HFF-Myc (cell line): Measurements from ENCODE around the gene SAP30BP.

ENCODE experiments used
- DNase-seq: peaks from one replicate; pipeline ENCODE4 v3.0.0-alpha.2; 2011; ENCODE audit warnings: low read depth; ENCODE audit errors: extremely low read depth
- H3K4me3 ChIP-seq: replicated peaks from 2 replicates; pipeline ENCODE4 v1.5.1; 2011; ENCODE audit warnings: low read depth, mild to moderate bottlenecking, control low read depth, low read length
- TF ChIP-seq, protein P1 (sequence below): IDR thresholded peaks from 2 replicates; pipeline ENCODE4 v1.5.1; 2012; ENCODE audit warnings: mild to moderate bottlenecking, low read depth, low read length, control low read depth; ENCODE audit errors: missing control alignments

Gene SAP30BP

DNA sequence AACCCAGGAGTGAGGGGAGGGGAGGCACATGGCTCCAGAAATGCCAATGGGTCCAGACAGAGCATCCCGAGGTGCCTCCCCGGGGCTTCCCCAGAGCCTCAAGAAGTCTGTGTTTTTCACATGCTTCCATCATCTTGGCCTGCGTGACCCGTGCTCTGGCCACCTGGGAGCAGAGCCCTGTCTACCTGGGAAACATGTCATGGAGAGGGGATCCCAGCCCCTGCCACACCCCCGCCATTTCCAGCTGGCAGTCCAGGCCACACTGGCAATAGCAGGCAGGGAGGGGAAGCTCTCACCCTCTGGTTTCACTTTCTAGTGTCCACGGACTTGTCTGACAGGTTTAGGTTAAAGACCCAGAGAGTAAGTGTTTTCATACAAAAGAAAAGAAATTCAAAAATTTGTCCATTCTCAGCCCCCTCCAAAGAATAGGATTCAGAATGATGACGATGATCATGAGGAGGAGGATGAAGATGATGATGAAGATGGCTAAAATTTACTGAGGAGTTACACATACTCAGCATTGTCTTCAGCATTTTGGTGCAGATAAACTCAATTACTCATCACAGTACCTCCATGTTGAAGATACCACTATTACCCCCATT is 24.9 kb upstream of the SAP30BP start:
- no peak for DNase-seq
- H3K4me3 ChIP-seq = no peak overlapping the region
- TF ChIP-seq, protein P1, sequence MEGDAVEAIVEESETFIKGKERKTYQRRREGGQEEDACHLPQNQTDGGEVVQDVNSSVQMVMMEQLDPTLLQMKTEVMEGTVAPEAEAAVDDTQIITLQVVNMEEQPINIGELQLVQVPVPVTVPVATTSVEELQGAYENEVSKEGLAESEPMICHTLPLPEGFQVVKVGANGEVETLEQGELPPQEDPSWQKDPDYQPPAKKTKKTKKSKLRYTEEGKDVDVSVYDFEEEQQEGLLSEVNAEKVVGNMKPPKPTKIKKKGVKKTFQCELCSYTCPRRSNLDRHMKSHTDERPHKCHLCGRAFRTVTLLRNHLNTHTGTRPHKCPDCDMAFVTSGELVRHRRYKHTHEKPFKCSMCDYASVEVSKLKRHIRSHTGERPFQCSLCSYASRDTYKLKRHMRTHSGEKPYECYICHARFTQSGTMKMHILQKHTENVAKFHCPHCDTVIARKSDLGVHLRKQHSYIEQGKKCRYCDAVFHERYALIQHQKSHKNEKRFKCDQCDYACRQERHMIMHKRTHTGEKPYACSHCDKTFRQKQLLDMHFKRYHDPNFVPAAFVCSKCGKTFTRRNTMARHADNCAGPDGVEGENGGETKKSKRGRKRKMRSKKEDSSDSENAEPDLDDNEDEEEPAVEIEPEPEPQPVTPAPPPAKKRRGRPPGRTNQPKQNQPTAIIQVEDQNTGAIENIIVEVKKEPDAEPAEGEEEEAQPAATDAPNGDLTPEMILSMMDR = no peak

DNA sequence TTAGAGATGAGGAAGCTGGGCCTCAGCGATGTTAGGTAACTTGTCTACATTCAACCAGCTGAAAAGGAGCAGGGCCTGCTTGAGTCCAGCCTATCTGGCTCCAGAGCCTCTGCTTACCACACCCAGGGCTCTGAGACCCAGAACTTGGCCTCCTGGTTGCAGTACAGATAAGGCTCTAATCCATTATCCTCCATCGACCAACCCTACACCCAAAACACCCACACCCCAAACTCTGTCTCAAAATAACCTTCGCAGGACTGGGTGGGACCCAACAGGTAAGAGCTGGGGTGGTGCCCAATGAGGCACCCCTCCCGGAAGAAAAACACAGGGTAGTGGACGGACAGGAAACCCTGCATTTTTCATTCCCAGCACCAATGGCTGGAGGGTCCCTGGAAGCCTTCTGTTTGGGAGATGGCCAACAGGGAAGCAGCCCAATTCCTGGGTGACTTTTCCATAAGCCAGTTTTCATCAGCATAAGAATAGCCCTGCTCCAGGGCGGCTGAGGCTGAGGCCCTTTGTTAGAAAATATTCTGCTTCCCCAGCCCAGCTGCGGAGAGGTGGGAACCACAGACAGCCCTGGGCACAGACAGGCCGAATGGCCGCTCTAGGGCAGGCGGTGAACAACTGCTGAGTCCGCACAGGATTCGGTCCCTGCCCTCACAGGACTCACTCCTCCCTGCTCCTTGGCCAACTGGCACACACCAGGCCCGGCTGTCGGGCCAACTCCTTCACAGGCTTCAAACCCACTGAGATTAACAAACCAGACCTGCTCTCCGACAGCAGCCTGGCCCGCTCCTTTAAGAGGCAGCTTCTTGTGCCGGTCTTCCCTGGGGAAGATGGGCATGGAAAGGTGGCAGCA is 24.1 kb upstream of the SAP30BP start:
- TF ChIP-seq, protein P1 = no peak
- H3K4me3 ChIP-seq = no peak overlapping the region
- no peak for DNase-seq

DNA sequence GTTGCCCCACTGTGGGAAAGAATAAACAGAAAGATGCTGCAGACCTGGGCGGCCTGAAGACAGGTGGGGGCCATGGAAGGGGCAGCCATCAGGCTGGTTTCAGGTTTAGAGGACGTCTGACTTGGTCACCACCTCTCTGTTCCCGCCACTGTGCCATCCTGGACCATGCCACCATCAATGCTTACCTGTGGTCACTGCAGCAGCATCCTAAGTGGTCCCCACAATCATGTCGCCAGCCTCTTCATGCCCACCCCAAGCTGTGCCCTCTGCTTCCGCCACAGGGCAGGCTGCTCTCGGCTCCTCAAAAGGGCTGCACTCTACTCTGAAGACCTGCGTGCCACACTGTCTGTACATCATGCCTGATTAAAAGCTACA is 23.5 kb upstream of the SAP30BP start:
- no peak overlapping the region for H3K4me3 ChIP-seq
- TF ChIP-seq, protein P1 = no peak
- DNase-seq = no peak

DNA sequence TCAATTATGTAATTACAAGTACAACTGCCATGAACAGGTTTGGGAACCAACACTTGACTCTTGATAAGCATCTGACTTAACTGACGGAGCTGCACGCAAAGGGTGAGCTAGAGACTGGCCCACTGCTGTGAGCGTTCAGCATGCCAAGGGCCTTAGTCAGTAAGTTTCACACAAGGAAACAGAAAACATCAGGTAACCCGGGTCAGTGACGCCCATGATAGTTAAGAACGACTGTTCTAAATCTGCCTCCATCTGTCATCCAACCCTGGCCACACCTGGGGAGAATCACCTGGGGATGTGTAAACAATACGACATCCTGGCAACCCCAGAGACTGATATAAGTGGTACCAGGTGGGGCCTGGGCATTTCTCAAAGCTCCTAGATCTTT is 21.6 kb upstream of the SAP30BP start:
- no peak for DNase-seq
- TF ChIP-seq, protein P1 = no peak
- no peak overlapping the region for H3K4me3 ChIP-seq

DNA sequence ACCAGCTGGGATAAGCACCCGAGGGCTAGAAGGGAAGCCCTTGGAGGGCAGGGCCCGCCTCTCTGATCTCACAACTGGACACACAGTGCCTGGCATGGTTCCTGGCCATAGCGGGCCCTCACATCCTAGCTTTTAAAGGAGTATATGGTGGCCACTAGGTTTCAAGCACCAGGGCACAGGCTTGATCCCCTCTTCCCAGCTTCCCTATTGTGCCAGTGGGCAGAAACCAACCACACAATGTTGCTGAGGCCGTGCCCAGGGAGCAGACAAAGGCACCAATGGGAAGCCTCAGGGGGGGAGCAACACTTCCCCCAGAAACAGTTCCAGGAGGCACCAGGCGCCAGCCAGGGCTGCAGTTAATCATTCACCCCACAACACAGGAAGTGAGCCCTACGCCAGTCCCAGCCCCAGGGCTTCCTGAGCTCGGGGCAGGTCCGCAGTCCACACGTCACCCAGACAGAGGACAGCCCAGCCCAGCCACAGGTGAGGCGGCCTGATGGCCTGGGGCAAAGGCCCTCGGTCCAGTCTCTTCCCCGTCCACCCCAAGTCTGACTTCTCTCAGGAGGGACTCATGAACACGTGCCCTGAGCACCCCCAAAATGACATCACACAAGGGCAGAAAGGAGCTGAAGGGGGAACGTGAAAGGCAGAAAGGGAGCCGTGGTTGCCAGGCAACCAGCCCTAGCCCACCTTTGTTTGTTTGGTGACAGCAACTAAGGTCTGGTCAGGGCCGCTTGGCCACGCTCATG is 21.1 kb upstream of the SAP30BP start:
- no peak for DNase-seq
- TF ChIP-seq, protein P1 = no peak

DNA sequence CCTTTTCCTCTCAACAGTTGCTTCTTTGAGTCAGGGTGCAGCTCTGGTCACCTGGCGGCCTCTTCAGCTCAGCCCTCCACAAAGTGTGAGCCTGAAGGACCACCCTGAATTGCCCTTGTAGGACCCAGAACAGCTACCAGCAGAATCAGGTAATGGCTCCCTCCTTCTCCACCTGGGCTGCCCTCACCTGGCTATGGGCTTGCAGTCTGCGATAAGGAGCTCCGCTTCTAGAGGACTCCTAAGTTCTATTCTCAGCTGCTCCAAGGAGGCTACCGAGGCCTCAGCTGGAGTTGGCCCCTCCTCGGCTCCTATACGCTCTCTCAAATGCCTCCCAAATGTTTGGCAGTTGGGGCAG is 20.5 kb upstream of the SAP30BP start:
- no peak for DNase-seq
- TF ChIP-seq, protein P1 = no peak
- H3K4me3 ChIP-seq = no peak overlapping the region

More for the DNA sequence above, 21.1 kb upstream of the SAP30BP start:
- no peak overlapping the region for H3K4me3 ChIP-seq
